IMR-90 (cell line): ENCODE data around the gene SKA3. TPM values are rescaled to one million over a fixed set of nuclear protein-coding genes. Genes with fewer than 3 reads are reported as not detected.
A peak's percentile ranks its signal among the peaks of the same experiment; 100 is the strongest.
"Not testable (repeated sequence)": the region's sequence is repeated elsewhere in the genome, so short reads cannot be mapped to it uniquely, and the experiment has no call there.

Experiments used
- ATAC-seq: fragments of 200-7000 bp; cut with Tn5 transposase; 2 replicates; pipeline ENCODE4 v1.9.1; 2020; ENCODE audit warnings: low read depth, mild to moderate bottlenecking, moderate library complexity
- BruUV-seq: library from RNA; stranded (reverse); fragments of 400-500 nt; replicated peaks from 2 replicates; lab custom pipeline; 2021; lab: Mats Ljungman, UMichigan
- CTCF ChIA-PET: fragments of 300-600 bp; formaldehyde crosslinking; extraction: SDS; loops from one replicate; lab custom pipeline; 2021; ENCODE audit warnings: antibody characterized with exemption; lab: Yijun Ruan, JAX
- POLR2A ChIA-PET: fragments of 300-600 bp; sonication (Branson Sonifier 250); formaldehyde crosslinking; loops from one replicate; lab custom pipeline; 2022; ENCODE audit warnings: antibody characterized with exemption; ENCODE audit not compliant: unreplicated experiment; lab: Charles Lee
- DNase-seq: peaks from one replicate; pipeline ENCODE4 v3.0.0; 2013
- H2AFZ ChIP-seq: replicated peaks from 2 replicates; pipeline ENCODE3; 2013; ENCODE audit warnings: low read length, mild to moderate bottlenecking; ENCODE audit not compliant: poor library complexity
- H2AK5ac ChIP-seq: 2 replicates; pipeline ENCODE4 v1.6.1; 2013; ENCODE audit warnings: low read depth, low read length, inconsistent platforms
- H2AK9ac ChIP-seq: replicated peaks from 2 replicates; pipeline ENCODE3; 2013; ENCODE audit warnings: mild to moderate bottlenecking, low read depth, low read length, moderate library complexity; ENCODE audit not compliant: poor library complexity
- H2BK120ac ChIP-seq: 2 replicates; pipeline ENCODE4 v1.6.1; 2013; ENCODE audit warnings: low read depth, low read length, inconsistent platforms
- H2BK15ac ChIP-seq: 3 replicates; pipeline ENCODE4 v1.6.1; 2013; ENCODE audit warnings: low read depth, low read length, inconsistent platforms
- H2BK20ac ChIP-seq: 2 replicates; pipeline ENCODE4 v1.6.1; 2013; ENCODE audit warnings: low read depth, mild to moderate bottlenecking, inconsistent platforms, low read length, moderate library complexity
- H2BK5ac ChIP-seq: 2 replicates; pipeline ENCODE4 v1.6.1; 2013; ENCODE audit warnings: mild to moderate bottlenecking, low read depth, low read length, inconsistent platforms; ENCODE audit not compliant: poor library complexity, severe bottlenecking
- H3K14ac ChIP-seq: replicated peaks from 2 replicates; pipeline ENCODE4 v1.6.1; 2013; ENCODE audit warnings: low read depth, low read length, inconsistent platforms
- H3K18ac ChIP-seq: 2 replicates; pipeline ENCODE4 v1.6.1; 2013; ENCODE audit warnings: low read depth, low read length, control low read depth
- H3K23ac ChIP-seq: 2 replicates; pipeline ENCODE4 v1.6.1; 2013; ENCODE audit warnings: low read depth, low read length, inconsistent platforms
- H3K27ac ChIP-seq: 2 replicates; pipeline ENCODE4 v1.5.1; 2013; ENCODE audit warnings: mild to moderate bottlenecking, control low read depth, low read length; ENCODE audit not compliant: insufficient read depth
- H3K27me3 ChIP-seq: 2 replicates; pipeline ENCODE4 v1.6.1; 2013; ENCODE audit warnings: low read length; ENCODE audit not compliant: control insufficient read depth, insufficient read depth
- H3K36me3 ChIP-seq: 2 replicates; pipeline ENCODE4 v1.6.1; 2013; ENCODE audit warnings: low read length, mixed read lengths; ENCODE audit not compliant: control insufficient read depth, insufficient read depth
- H3K4ac ChIP-seq: 2 replicates; pipeline ENCODE4 v1.6.1; 2013; ENCODE audit warnings: low read depth, low read length, inconsistent platforms
- H3K4me1 ChIP-seq: 2 replicates; pipeline ENCODE4 v1.6.1; 2013; ENCODE audit warnings: low read length, mixed read lengths; ENCODE audit not compliant: control insufficient read depth, insufficient read depth
- H3K4me2 ChIP-seq: 2 replicates; pipeline ENCODE4 v1.6.1; 2013; ENCODE audit warnings: low read depth, mild to moderate bottlenecking, control low read depth, low read length, moderate library complexity
- H3K4me3 ChIP-seq: 2 replicates; pipeline ENCODE4 v1.5.1; 2013; ENCODE audit warnings: low read depth, mild to moderate bottlenecking, control low read depth, low read length, moderate library complexity; ENCODE audit not compliant: insufficient read depth
- H3K56ac ChIP-seq: 2 replicates; pipeline ENCODE4 v1.6.1; 2013; ENCODE audit warnings: low read length, inconsistent platforms; ENCODE audit not compliant: insufficient read depth; ENCODE audit errors: extremely low read depth
- H3K79me1 ChIP-seq, 2 experiments: 2 replicates each; pipeline ENCODE4 v1.6.1; 2013; ENCODE audit warnings: low read length in 2 of 2, inconsistent platforms in 1 of 2, low read depth in 1 of 2
- H3K9ac ChIP-seq: 2 replicates; pipeline ENCODE4 v1.6.1; 2013; ENCODE audit warnings: low read depth, low read length, control low read depth
- H3K9me1 ChIP-seq: 2 replicates; pipeline ENCODE4 v1.6.1; 2013; ENCODE audit warnings: low read length, inconsistent platforms; ENCODE audit not compliant: insufficient read depth
- H3K9me3 ChIP-seq: 2 replicates; pipeline ENCODE4 v1.6.1; 2013; ENCODE audit warnings: low read length; ENCODE audit not compliant: control insufficient read depth, insufficient read depth
- H4K20me1 ChIP-seq: 2 replicates; pipeline ENCODE4 v1.6.1; 2013; ENCODE audit warnings: low read length, inconsistent platforms; ENCODE audit not compliant: insufficient read depth
- H4K5ac ChIP-seq: 2 replicates; pipeline ENCODE4 v1.6.1; 2013; ENCODE audit warnings: mild to moderate bottlenecking, low read depth, low read length, control low read depth
- H4K8ac ChIP-seq, 2 experiments: 2 replicates each; pipeline ENCODE4 v1.6.1; 2013; ENCODE audit warnings: low read depth in 2 of 2, low read length in 2 of 2, control low read depth in 1 of 2, inconsistent platforms in 1 of 2
- H4K91ac ChIP-seq: 2 replicates; pipeline ENCODE4 v1.6.1; 2013; ENCODE audit warnings: low read depth, low read length, inconsistent platforms; ENCODE audit not compliant: insufficient read depth
- CEBPB ChIP-seq: IDR thresholded peaks from 2 replicates; pipeline ENCODE4 v1.6.1; 2012; ENCODE audit warnings: low read depth, low read length, improper control_type of control experiment
- CHD1 ChIP-seq: IDR thresholded peaks from 2 replicates; pipeline ENCODE4 v1.6.1; 2012; ENCODE audit warnings: low read depth, low read length, improper control_type of control experiment
- MAFK ChIP-seq: IDR thresholded peaks from 2 replicates; pipeline ENCODE4 v1.6.1; 2012; ENCODE audit warnings: low read depth, low read length, improper control_type of control experiment
- NFE2L2 ChIP-seq: fragments of 150-350 bp; IDR thresholded peaks from 2 replicates; pipeline ENCODE4 v1.6.1; 2016; ENCODE audit warnings: low read depth, mild to moderate bottlenecking, low read length
- POLR2A ChIP-seq: IDR thresholded peaks from 2 replicates; pipeline ENCODE4 v1.6.1; 2012; ENCODE audit warnings: mild to moderate bottlenecking, low read depth, low read length
- RAD21 ChIP-seq: IDR thresholded peaks from 2 replicates; pipeline ENCODE4 v1.6.1; 2012; ENCODE audit warnings: low read length, improper control_type of control experiment
- SMC3 ChIP-seq: fragments of 150-350 bp; IDR thresholded peaks from 2 replicates; pipeline ENCODE4 v1.6.1; 2016; ENCODE audit warnings: low read depth, mild to moderate bottlenecking, antibody characterized with exemption, low read length, moderate library complexity
- WGBS, 2 experiments: methylation state at CpG; one replicate each; pipeline versions ENCODE4 v1.1.5 to v1.1.7; 2013; ENCODE audit warnings: missing lambda C conversion rate in 2 of 2; ENCODE audit not compliant: insufficient read length in 1 of 2; ENCODE audit errors: extremely low coverage in 2 of 2; 5-methylcytosine and 5-hydroxymethylcytosine counted together
- dilution Hi-C: fragments of 300-500 bp; cut with HindIII; formaldehyde crosslinking; loops from one replicate; pipeline ENCODE4 v1.14.3; 2018; ENCODE audit warnings: low sequenced_read_pairs; ENCODE audit not compliant: unreplicated experiment
- in situ Hi-C: fragments of 300-500 bp; cut with MboI; formaldehyde crosslinking; loops from 3 replicates; pipeline ENCODE4 v1.14.3; 2019; ENCODE audit warnings: low sequenced_read_pairs, inconsistent platforms, mixed read lengths
- intact Hi-C: fragments of 100-400 bp; cut with micrococcal nuclease; formaldehyde crosslinking; loops from 2 replicates; pipeline ENCODE4 v1.10.0; 2022
- polyA plus RNA-seq, 3 experiments: library from polyadenylated mRNA; depleted of rRNA; stranded (reverse); fragments of >200 nt; gene quantifications; 2 replicates each; pipeline ENCODE4 v1.2.3, GENCODE V29; 2012; ENCODE audit warnings: low replicate concordance in 1 of 3
- total RNA-seq: library from RNA; depleted of rRNA; stranded (reverse); fragments of >200 nt; gene quantifications from 2 replicates; pipeline ENCODE4 v1.2.3, GENCODE V29; 2012

The SKA3 gene
- total and polyA plus RNA-seq, 2 of the 4 experiments (the other 2 are of a cell fraction): 11.7 to 15.6 TPM

- H3K4me1 ChIP-seq: no peaks in the 10 kb centered on the region
- H2BK20ac ChIP-seq: no peak overlapping the region
- H4K8ac ChIP-seq: no peak overlapping the region
- no peak overlapping the region for H2AK9ac ChIP-seq
- H4K5ac ChIP-seq: no peak overlapping the region
- H3K4ac ChIP-seq: no peak overlapping the region
- no peak overlapping the region for H3K23ac ChIP-seq
- no peak overlapping the region for H2AFZ ChIP-seq
- no peak overlapping the region for H3K4me2 ChIP-seq
- H3K79me1 ChIP-seq: no peaks in the 10 kb centered on the region
- intact Hi-C loops (no loop called here), in situ Hi-C loops (no loop called here), dilution Hi-C loops (no loop called here)
- ATAC-seq (peak; percentile 85), DNase-seq (peak; percentile 29)
- no peak overlapping the region for H3K4me3 ChIP-seq
- H2BK5ac ChIP-seq: no peak overlapping the region
- no peaks in the 10 kb centered on the region for H3K9me3 ChIP-seq
- H3K14ac ChIP-seq: no peak overlapping the region
- WGBS, 2 experiments: 60% methylated on average over 1 of the region's 3 CpGs; no CpG with 5 or more reads in 1 of the 2 experiments
- H2AK5ac ChIP-seq: no peak overlapping the region
- H3K36me3 ChIP-seq: no peaks in the 10 kb centered on the region
- no peak overlapping the region for H2BK15ac ChIP-seq
- no peak overlapping the region; the same call in 1 of the 2 replicates for H2BK120ac ChIP-seq
- no peak overlapping the region for H4K91ac ChIP-seq
- no peak overlapping the region for H3K56ac ChIP-seq
- H4K20me1 ChIP-seq: no peaks in the 10 kb centered on the region
- POLR2A ChIA-PET: no interaction called here
- no peak overlapping the region for H3K18ac ChIP-seq
- no peak overlapping the region for H3K9ac ChIP-seq
- no TSS peak for BruUV-seq
- peaks cover 6% of the 10 kb centered on the region for H3K9me1 ChIP-seq
- H3K27me3 ChIP-seq: peaks cover 2% of the 10 kb centered on the region; the same call in 1 of the 2 replicates
- no peak overlapping the region for H3K27ac ChIP-seq
- CTCF ChIA-PET: no interaction called here
- TF ChIP-seq SMC3 (no peak), NFE2L2 (no peak), MAFK (peak; percentile 35; the same call in 1 of the 2 replicates), RAD21 (no peak), POLR2A (no peak), CEBPB (no peak), CHD1 (no peak)
Observed at GRCh38 chr13:21202767-21203531, 26.6 kb upstream of the SKA3 start.

GRCh38 chr13:21201456-21202190, 25.3 kb upstream of the SKA3 start:
- H3K9me3 ChIP-seq, DNase-seq, H4K5ac ChIP-seq, H3K23ac ChIP-seq, H3K4me2 ChIP-seq, H3K4me1 ChIP-seq, ATAC-seq, CTCF ChIA-PET, H2BK120ac ChIP-seq, POLR2A ChIA-PET, H3K79me1 ChIP-seq, H3K27ac ChIP-seq, H3K4me3 ChIP-seq, H2AK5ac ChIP-seq, dilution Hi-C loops, in situ Hi-C loops, H3K56ac ChIP-seq, H3K27me3 ChIP-seq, H3K4ac ChIP-seq, H2AK9ac ChIP-seq, H2AFZ ChIP-seq, H2BK5ac ChIP-seq, intact Hi-C loops, H3K9ac ChIP-seq, H2BK20ac ChIP-seq, H3K9me1 ChIP-seq, H3K14ac ChIP-seq, H4K91ac ChIP-seq, H3K36me3 ChIP-seq, H2BK15ac ChIP-seq, H3K18ac ChIP-seq, BruUV-seq, H4K8ac ChIP-seq, H4K20me1 ChIP-seq: not testable (repeated sequence)
